GM21576 (cell line): ENCODE data around the gene RHOBTB1.
A peak's percentile ranks its signal among the peaks of the same experiment; 100 is the strongest.
"Not testable (repeated sequence)": the region's sequence is repeated elsewhere in the genome, so short reads cannot be mapped to it uniquely, and the experiment has no call there.

Experiments
- ATAC-seq: cut with Tn5 transposase; IDR thresholded peaks from one replicate; pipeline ENCODE4 v1.9.1; 2021; ENCODE audit warnings: mild to moderate bottlenecking, moderate library complexity; ENCODE audit not compliant: unreplicated experiment

The RHOBTB1 gene

DNA sequence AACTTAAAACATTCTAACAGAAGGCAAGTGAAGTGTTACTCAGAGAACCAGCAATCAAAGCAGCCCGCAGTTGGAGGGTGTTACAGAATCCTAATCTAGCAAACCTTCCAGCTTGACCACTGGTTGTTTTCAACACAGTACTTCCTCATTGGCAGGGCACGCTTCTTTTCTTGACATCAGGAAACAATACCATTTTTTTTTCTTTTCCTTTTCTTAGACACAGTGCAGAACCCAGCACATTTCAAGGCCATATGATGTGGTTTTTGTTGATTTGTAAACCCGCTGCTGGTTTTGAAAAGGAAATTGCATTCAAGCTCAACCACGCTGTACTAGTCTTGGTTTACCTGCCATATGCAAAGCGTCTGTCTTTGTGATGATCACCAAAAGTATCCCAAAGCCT is 33.4 kb downstream of the RHOBTB1 start:
- peak; percentile 77 for ATAC-seq

- ATAC-seq: no peak
Measured at GRCh38 chr10:60908896-60909295, 35.1 kb downstream of the RHOBTB1 start.

- no peak for ATAC-seq
Measured at GRCh38 chr10:60908031-60908430, 36.0 kb downstream of the RHOBTB1 start.

DNA sequence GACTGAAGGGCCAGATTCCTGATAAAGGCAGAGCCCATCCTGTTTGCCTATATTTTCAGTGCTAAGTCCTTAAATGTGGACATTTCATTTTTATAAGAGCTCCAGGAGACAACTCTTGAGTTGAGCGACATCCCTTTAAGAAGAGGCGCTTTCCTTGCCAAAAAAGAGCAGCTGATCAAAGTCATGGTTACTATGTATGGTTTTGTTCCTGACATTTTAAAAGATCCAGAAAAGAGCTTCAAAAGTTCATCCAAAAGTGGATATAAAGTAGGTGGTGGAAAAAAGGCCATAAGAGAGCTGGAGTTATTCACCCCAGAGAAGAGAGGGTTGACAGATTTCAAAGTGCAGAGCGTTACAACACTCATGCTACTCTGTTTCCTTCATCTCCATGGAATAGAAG is 36.7 kb downstream of the RHOBTB1 start:
- no peak for ATAC-seq

DNA sequence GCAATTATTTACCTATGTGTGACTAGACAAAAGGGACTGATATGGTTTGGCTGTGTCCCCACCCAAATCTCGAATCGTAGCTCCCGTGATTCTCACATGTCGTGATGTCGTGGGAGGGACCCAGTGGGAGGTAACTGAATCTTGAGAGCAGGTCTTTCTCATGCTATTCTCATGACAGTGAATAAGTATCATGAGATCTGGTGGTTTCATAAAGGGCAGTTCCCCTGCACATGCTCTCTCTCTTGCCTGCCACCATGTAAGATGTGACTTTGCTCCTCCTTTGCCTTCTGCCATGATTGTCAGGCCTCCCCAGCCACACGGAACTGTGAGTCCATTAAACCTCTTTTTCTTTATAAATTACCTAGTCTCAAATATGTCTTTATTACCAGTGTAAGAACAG is 37.2 kb downstream of the RHOBTB1 start:
- ATAC-seq: not testable (repeated sequence)

GRCh38 chr10:60906411-60906810 is 37.6 kb downstream of the RHOBTB1 start:
- no peak for ATAC-seq

DNA sequence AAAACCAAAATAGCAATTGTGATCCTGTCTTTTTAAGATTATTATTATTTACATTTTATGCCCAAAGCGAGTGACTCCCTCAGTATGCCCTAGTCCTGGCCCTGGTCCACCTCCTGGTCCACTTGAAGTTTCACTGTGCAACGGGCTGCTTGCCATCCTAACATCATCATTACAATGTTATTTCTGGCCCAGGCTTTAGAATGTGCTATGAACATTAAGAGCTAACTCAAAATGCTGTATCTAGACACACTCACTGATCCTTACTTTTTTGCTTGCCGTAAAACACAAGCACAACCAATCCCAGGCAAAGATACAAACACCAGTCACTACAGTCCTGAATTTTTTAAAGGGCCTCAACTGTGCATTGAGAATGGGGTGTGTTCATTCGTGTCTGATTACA is 38.4 kb downstream of the RHOBTB1 start:
- ATAC-seq: no peak

DNA sequence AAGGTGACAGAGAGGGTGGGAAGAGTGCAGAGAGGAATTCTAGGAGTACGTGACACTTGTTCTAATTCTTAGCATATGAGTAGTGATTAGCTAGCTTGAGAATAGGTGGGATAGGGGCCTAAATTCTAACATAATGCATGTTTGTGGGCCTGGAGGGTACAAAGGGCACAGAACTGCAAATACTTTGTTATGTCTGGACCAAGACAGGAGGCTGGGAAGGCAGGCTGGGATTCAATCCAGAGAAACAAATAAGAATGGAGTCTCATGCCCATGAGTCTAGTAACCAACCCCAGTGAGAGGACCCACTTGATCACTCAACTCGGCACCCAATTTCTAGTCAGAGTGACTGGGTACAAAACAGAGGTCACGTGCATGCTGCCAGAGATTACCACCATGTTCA is 40.9 kb downstream of the RHOBTB1 start:
- no peak for ATAC-seq

GRCh38 chr10:60901561-60902235 is 42.3 kb downstream of the RHOBTB1 start:
- no peak for ATAC-seq

GRCh38 chr10:60899266-60899665 is 44.7 kb downstream of the RHOBTB1 start:
- ATAC-seq: no peak

DNA sequence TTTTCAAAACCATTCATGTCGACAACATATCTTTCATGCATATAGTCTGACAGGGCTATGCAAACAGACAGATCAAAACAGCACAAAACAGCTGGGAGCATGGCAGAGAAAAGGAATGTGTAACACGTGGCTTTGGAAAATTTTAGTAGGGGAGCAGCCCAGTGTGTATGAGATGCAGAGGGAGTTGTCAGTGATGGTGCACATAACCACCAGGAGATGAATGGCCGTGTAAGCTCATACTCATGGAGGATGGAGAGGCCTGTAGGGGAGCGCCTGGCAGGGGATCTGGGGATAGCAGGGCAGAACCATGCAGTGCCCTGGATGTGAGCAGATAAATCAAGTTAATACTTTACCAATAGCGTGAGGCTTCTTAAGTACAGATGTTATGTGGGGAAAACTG is 45.7 kb downstream of the RHOBTB1 start:
- ATAC-seq: no peak

GRCh38 chr10:60896810-60897209 is 47.2 kb downstream of the RHOBTB1 start:
- no peak for ATAC-seq

DNA sequence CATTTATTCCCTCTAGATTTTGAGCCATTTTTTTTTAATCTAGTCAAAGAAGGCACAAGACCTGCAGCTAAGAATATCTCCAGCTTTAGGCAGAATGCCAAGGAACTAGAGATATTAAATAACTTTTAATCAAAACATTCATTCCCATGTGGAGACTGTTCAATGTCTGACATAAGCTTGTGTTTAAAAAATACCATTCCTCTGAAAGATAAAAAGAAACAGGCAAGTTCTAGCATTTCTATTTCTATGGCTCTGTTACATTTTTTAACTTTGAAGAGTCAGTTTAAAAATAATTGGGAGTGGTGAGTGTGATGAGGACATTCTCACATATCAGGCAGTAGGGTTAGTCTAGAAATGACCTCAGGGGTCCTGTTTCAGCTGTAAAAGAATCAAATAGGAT is 48.0 kb downstream of the RHOBTB1 start:
- ATAC-seq: no peak

DNA sequence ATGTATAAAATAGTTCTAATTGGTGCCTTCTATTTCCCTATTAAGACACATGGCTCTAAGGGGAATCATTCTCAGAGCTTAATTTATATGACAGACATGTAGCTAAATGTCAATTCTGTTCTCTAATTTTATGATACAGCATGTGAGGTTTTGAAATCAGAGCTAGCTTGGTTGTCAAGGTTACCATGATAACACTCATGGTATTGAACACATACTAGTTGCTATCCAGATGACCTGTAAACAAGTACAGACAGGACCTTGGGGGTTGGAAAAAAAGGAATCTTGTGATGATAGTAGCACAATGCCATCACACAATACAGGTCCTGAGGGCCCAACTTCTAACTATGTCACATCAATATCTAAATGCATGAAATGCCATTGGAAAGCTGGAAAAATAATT is 49.2 kb downstream of the RHOBTB1 start:
- ATAC-seq: no peak

DNA sequence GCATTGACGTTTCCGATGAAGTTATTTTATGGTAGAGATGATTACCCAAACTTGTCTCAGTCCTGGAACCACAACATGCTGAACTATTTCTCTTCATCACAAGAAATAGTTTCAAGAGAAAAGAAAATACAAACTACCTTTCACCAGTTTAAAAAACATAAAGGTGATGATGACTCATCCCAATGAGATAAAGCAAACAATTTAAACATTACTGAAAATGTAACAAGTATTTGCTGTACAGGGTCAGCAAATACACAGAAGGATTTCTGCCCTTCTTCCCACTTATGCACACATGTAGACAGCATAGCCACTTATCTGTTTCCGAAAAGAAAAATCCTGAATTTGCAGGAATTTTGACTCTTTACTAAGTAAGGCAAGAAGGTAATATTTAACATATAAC is 50.8 kb downstream of the RHOBTB1 start:
- no peak for ATAC-seq

DNA sequence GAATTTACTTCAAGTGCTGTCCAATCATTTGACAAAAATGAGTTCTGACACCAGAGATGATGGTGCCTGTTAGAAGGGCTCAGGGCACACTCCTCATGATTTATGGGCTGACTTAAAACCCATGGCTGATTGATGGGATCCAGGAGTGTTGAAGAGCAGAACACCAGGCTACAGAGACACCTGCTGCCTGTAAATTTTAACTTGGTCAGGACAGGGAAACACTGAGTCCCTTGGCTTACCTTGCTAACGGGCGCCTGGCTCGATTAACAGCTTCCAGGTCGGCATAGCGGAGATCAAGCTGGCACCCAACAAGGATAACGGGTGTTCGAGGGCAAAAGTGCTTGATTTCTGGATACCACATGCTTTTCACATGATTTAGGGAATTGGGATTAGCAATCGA is 51.4 kb downstream of the RHOBTB1 start:
- ATAC-seq: no peak

GRCh38 chr10:60890811-60891210 is 53.2 kb downstream of the RHOBTB1 start:
- no peak for ATAC-seq

- ATAC-seq: peak; percentile 62
Measured at GRCh38 chr10:60883187-60883586, 60.8 kb downstream of the RHOBTB1 start.

DNA sequence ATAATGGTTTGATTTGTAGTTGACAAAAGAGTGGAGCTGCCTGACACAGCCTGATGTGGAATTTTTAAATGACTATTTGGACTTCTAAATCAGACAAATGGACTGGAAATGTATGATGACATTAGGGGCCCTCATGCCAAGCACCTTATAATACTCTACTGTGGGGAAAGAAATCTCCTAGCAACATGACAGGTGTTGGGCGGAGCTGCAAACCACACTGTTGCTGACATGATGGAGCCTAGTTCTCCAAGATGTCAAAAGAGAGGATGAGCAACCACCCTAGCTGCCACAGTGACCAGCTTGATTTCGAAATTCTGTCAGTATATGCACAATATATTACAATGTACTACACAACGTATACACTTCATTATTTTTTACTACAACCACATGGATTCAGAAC is 65.8 kb downstream of the RHOBTB1 start:
- ATAC-seq: no peak

GRCh38 chr10:60877777-60878120 is 66.2 kb downstream of the RHOBTB1 start:
- ATAC-seq: no peak

DNA sequence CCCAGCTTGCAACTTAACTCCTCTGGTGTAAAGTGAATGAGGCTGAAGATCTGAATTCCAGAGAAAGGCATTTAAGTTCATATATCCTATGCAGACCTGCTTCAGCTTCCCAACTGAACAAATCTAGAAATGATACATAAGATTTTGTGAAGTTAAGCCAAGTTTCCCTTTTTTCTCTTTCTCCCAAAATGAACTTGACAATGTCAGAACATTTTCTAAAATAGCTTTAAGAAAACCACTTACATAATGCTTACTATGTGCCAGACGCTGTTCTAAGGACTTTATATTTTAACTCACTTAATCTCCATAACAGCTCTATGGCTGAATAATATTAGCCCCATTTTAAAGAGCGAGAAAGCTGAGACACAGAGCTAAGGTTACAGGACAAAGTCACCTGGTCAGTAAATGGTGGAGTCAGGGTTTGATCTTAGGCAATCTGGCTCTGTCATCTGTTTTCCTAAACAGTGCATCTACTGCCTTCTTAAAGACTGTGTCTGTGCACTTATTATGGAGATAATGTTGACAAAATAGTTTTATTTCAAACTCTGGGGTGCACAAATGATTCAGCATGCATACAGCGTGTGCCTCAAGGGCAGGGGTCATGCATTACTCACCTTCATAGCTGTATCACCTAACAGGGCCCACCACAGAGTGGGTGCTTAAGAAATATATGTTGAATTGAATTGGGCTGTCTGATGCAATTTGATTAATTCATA is 66.8 kb downstream of the RHOBTB1 start:
- ATAC-seq: no peak

DNA sequence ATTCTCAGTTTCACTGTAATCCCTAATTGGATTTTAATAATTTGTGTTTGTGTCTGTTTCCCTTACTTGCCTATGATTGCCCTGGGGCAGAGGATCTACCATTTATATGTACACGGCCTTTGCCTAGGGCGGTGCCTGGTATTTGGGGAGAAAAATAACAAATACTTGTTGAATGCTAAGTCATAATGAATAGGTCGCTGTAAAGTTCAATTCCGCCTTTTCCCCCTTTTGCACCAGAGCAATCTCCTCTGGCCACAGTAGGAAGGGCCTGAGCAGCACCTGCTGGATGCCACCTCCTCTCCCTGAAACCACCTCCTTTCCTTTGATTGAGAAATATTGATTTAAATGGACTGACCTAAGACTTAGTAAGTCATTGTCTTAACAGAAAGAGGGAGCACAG is 70.2 kb downstream of the RHOBTB1 start:
- ATAC-seq: no peak

- no peak for ATAC-seq
Measured at GRCh38 chr10:60872451-60872850, 71.5 kb downstream of the RHOBTB1 start.
